ENCODE data around the gene RAPGEF3. TPM values are rescaled to one million over a fixed set of nuclear protein-coding genes. Genes with fewer than 3 reads are reported as not detected.
A peak's percentile ranks its signal among the peaks of the same experiment; 100 is the strongest.

The RAPGEF3 gene
- total RNA-seq: 100 to 1,000 TPM in 1 of 4 donors, 10 to 100 TPM in 3; 24.2 to 270 (median 59.1) TPM

- peak; percentile 91 for ATAC-seq (ENCODE audit: low FRiP score)
- no peak for DNase-seq (ENCODE audit: low spot score)
- peak in 2 of 3 donors; percentile 16 to 31 for TF ChIP-seq CTCF (IDR thresholded peaks at IDR 0.05)
These were observed at the start of gene RAPGEF3 for GRCh38 chr12:47758834-47759690. TSS of gene RAPGEF3 (minus strand) at chr12:47758880. CDS start at chr12:47758556, 324 bp downstream.

GRCh38 chr12:47808050-47808449 lies 49.4 kb upstream of the RAPGEF3 start:
- ATAC-seq (ENCODE audit: low FRiP score) (no peak), DNase-seq (ENCODE audit: low spot score) (no peak)
- no peak for TF ChIP-seq CTCF (IDR thresholded peaks at IDR 0.05)

- no peak for TF ChIP-seq CTCF (IDR thresholded peaks at IDR 0.05)
- no peak for ATAC-seq (ENCODE audit: low FRiP score)
- no peak for DNase-seq (ENCODE audit: low spot score)
These were observed 48.7 kb upstream of the RAPGEF3 start for GRCh38 chr12:47807338-47807737.

- TF ChIP-seq CTCF (IDR thresholded peaks at IDR 0.05): no peak
- DNase-seq (ENCODE audit: low spot score): no peak
- ATAC-seq (ENCODE audit: low FRiP score): no peak
These were observed 46.7 kb upstream of the RAPGEF3 start for GRCh38 chr12:47805417-47805816.

GRCh38 chr12:47804171-47804570 lies 45.5 kb upstream of the RAPGEF3 start:
- TF ChIP-seq CTCF (IDR thresholded peaks at IDR 0.05): no peak
- DNase-seq (ENCODE audit: low spot score) (no peak), ATAC-seq (ENCODE audit: low FRiP score) (no peak)

- no peak for ATAC-seq (ENCODE audit: low FRiP score)
- no peak for TF ChIP-seq CTCF (IDR thresholded peaks at IDR 0.05)
- DNase-seq (ENCODE audit: low spot score): no peak
These were observed 44.7 kb upstream of the RAPGEF3 start for GRCh38 chr12:47803191-47803875.
